Measurements from ENCODE around the gene TBC1D19.

DNA sequence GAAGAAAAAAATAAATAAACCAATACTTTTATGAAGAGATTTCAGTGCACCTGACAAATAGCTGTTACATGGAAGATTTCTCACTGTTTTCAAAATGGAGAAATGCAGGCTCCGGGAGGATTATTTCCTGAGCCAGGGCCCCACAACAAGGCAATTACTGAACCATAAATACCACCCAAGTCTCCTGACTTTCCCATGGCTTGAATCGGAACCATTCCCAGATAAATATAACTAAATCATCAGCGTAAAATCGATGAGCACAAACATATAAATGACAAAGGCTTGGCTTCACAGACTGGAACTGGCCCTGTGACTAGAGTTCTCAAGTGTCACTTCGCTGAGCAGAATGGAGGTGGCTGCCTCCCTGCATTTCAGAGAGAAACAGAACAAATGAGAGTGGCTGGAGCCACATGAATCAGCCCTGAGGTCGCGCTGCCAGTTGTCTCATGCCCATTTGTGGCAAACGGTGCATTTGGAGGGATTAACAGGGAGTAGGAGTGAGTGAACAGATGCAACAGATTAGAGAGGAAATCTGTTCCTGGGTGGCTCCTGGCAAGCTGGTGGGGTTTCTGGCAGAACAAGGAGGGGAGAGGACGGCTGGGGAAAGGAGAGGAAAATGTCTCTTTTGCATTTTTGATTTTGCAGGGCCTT is 219.5 kb downstream of the TBC1D19 start:
- TF ChIP-seq CTCF (conservative IDR thresholded peaks at IDR 0.05) = no peak
- TF ChIP-seq ZFX (IDR thresholded peaks at IDR 0.05) = no peak

Measured in C4-2B (cell line).